SK-N-SH treated with all-trans-retinoic acid at 6 μM for 48 hours (cell line): Measurements from ENCODE around the gene CDR2.

Experiments used
- ARNTL ChIP-seq: fragments of 450-650 bp; formaldehyde crosslinking; IDR thresholded peaks from 2 replicates; pipeline ENCODE4 v1.5.0; 2020; ENCODE audit warnings: low read depth, mild to moderate bottlenecking, moderate library complexity, borderline replicate concordance
- BACH2 ChIP-seq: fragments of 250-450 bp; sonication (Bioruptor Pico); IDR thresholded peaks from 2 replicates; pipeline ENCODE4 v1.9.0; 2021; ENCODE audit warnings: mild to moderate bottlenecking, borderline replicate concordance
- CREB5 ChIP-seq: fragments of 250-450 bp; sonication (Bioruptor Pico); IDR thresholded peaks from 2 replicates; pipeline ENCODE4 v1.5.1; 2020; ENCODE audit warnings: low read depth, mild to moderate bottlenecking, moderate library complexity
- ESRRG ChIP-seq: fragments of 250-450 bp; sonication (Bioruptor Pico); IDR thresholded peaks from 2 replicates; pipeline ENCODE4 v1.6.1; 2021; ENCODE audit warnings: mild to moderate bottlenecking
- RARB ChIP-seq: fragments of 250-450 bp; sonication (Bioruptor Pico); IDR thresholded peaks from 2 replicates; pipeline ENCODE4 v1.8.0; 2021; ENCODE audit warnings: mild to moderate bottlenecking, moderate library complexity
- SNAI2 ChIP-seq: fragments of 250-450 bp; sonication (Bioruptor Pico); IDR thresholded peaks from 2 replicates; pipeline ENCODE4 v1.5.0; 2020; ENCODE audit warnings: mild to moderate bottlenecking, moderate library complexity
- ZC3H10 ChIP-seq: fragments of 250-450 bp; sonication (Bioruptor Pico); IDR thresholded peaks from 2 replicates; pipeline ENCODE4 v1.5.1; 2021; ENCODE audit warnings: mild to moderate bottlenecking, moderate library complexity
- ZFP30 ChIP-seq: fragments of 450-650 bp; formaldehyde crosslinking; IDR thresholded peaks from 2 replicates; pipeline ENCODE4 v1.5.0; 2022; ENCODE audit warnings: mild to moderate bottlenecking, moderate library complexity
- TF ChIP-seq, protein P1 (sequence below): fragments of 250-450 bp; sonication (Bioruptor Pico); IDR thresholded peaks from 2 replicates; pipeline ENCODE4 v1.5.0; 2020; ENCODE audit warnings: mild to moderate bottlenecking, moderate library complexity
- TF ChIP-seq, protein P2 (sequence below): fragments of 250-450 bp; sonication (Bioruptor Pico); IDR thresholded peaks from 2 replicates; pipeline ENCODE4 v1.5.1; 2021; ENCODE audit warnings: mild to moderate bottlenecking, moderate library complexity

- TF ChIP-seq RARB (CRISPR knock-in tag) (no peak), SNAI2 (no peak), BACH2 (CRISPR knock-in tag) (no peak), ZFP30 (CRISPR knock-in tag) (no peak), ZC3H10 (CRISPR knock-in tag) (no peak), ARNTL (CRISPR knock-in tag) (no peak), CREB5 (no peak), ESRRG (CRISPR knock-in tag) (no peak)
- TF ChIP-seq, protein P1, sequence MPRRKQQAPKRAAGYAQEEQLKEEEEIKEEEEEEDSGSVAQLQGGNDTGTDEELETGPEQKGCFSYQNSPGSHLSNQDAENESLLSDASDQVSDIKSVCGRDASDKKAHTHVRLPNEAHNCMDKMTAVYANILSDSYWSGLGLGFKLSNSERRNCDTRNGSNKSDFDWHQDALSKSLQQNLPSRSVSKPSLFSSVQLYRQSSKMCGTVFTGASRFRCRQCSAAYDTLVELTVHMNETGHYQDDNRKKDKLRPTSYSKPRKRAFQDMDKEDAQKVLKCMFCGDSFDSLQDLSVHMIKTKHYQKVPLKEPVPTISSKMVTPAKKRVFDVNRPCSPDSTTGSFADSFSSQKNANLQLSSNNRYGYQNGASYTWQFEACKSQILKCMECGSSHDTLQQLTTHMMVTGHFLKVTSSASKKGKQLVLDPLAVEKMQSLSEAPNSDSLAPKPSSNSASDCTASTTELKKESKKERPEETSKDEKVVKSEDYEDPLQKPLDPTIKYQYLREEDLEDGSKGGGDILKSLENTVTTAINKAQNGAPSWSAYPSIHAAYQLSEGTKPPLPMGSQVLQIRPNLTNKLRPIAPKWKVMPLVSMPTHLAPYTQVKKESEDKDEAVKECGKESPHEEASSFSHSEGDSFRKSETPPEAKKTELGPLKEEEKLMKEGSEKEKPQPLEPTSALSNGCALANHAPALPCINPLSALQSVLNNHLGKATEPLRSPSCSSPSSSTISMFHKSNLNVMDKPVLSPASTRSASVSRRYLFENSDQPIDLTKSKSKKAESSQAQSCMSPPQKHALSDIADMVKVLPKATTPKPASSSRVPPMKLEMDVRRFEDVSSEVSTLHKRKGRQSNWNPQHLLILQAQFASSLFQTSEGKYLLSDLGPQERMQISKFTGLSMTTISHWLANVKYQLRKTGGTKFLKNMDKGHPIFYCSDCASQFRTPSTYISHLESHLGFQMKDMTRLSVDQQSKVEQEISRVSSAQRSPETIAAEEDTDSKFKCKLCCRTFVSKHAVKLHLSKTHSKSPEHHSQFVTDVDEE: no peak
- TF ChIP-seq, protein P2, sequence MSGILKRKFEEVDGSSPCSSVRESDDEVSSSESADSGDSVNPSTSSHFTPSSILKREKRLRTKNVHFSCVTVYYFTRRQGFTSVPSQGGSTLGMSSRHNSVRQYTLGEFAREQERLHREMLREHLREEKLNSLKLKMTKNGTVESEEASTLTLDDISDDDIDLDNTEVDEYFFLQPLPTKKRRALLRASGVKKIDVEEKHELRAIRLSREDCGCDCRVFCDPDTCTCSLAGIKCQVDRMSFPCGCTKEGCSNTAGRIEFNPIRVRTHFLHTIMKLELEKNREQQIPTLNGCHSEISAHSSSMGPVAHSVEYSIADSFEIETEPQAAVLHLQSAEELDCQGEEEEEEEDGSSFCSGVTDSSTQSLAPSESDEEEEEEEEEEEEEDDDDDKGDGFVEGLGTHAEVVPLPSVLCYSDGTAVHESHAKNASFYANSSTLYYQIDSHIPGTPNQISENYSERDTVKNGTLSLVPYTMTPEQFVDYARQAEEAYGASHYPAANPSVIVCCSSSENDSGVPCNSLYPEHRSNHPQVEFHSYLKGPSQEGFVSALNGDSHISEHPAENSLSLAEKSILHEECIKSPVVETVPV (CRISPR knock-in tag): no peak
Measured at GRCh38 chr16:22356930-22357634, 17.3 kb downstream of the CDR2 start.
